OCI-LY7 (cell line): ENCODE measurements around the gene IGF1R. TPM values are rescaled to one million over a fixed set of nuclear protein-coding genes. Genes with fewer than 3 reads are reported as not detected.

Source experiments
- BruUV-seq: library from RNA; stranded (reverse); fragments of 400-500 nt; replicated peaks from 2 replicates; lab custom pipeline; 2021; lab: Mats Ljungman, UMichigan
- CTCF ChIA-PET: fragments of 300-600 bp; sonication (Branson Sonifier 250); formaldehyde crosslinking; loops from one replicate; lab custom pipeline; 2022; ENCODE audit warnings: antibody characterized with exemption; ENCODE audit not compliant: unreplicated experiment; lab: Charles Lee
- POLR2A ChIA-PET: fragments of 300-600 bp; sonication (Branson Sonifier 250); formaldehyde crosslinking; loops from one replicate; lab custom pipeline; 2022; ENCODE audit warnings: antibody characterized with exemption; lab: Charles Lee
- DNase-seq: peaks from one replicate; pipeline ENCODE4 v3.0.0-alpha.2; 2015; ENCODE audit warnings: low spot score
- H2AFZ ChIP-seq: fragments of 200-600 bp; sonication (generic), shearing (Covaris generic); 2 replicates; pipeline ENCODE4 v1.6.1; 2014; ENCODE audit warnings: mild to moderate bottlenecking, antibody characterized with exemption, low read length, moderate library complexity
- H3K27ac ChIP-seq: fragments of 200-600 bp; sonication (generic); 2 replicates; pipeline ENCODE4 v1.5.1; 2014; ENCODE audit warnings: mixed run types, low read depth, mild to moderate bottlenecking, moderate library complexity, low read length, inconsistent platforms; ENCODE audit not compliant: poor library complexity, severe bottlenecking
- H3K36me3 ChIP-seq: fragments of 200-600 bp; sonication (generic); 2 replicates; pipeline ENCODE4 v1.6.1; 2014; ENCODE audit warnings: mild to moderate bottlenecking, antibody characterized with exemption, low read length, moderate library complexity, mixed read lengths; ENCODE audit not compliant: insufficient read depth
- H3K4me1 ChIP-seq: fragments of 200-600 bp; sonication (generic); 2 replicates; pipeline ENCODE4 v1.5.1; 2014; ENCODE audit warnings: mild to moderate bottlenecking, low read length; ENCODE audit not compliant: insufficient read depth, poor library complexity, severe bottlenecking
- H3K4me2 ChIP-seq: fragments of 200-600 bp; sonication (generic); 2 replicates; pipeline ENCODE4 v1.6.1; 2014; ENCODE audit warnings: mild to moderate bottlenecking, low read length
- H3K4me3 ChIP-seq: fragments of 200-600 bp; sonication (generic); 2 replicates; pipeline ENCODE4 v1.5.1; 2014; ENCODE audit warnings: mild to moderate bottlenecking, low read depth, low read length; ENCODE audit not compliant: poor library complexity, severe bottlenecking
- H3K79me2 ChIP-seq: fragments of 200-600 bp; sonication (generic); 2 replicates; pipeline ENCODE4 v1.6.1; 2016; ENCODE audit warnings: low read depth, mild to moderate bottlenecking, low read length, moderate library complexity, mixed read lengths; ENCODE audit not compliant: insufficient read depth
- H3K9me2 ChIP-seq: fragments of 200-600 bp; sonication (generic); 2 replicates; pipeline ENCODE4 v1.6.1; 2016; ENCODE audit warnings: mild to moderate bottlenecking, low read length, mixed read lengths; ENCODE audit not compliant: insufficient read depth
- H3K9me3 ChIP-seq: fragments of 200-600 bp; sonication (generic); 2 replicates; pipeline ENCODE4 v1.6.1; 2014; ENCODE audit warnings: mild to moderate bottlenecking, mixed run types, low read length, mixed read lengths
- H4K20me1 ChIP-seq: fragments of 200-600 bp; sonication (generic); 2 replicates; pipeline ENCODE4 v1.6.1; 2014; ENCODE audit warnings: mild to moderate bottlenecking, antibody characterized with exemption, low read length, moderate library complexity, mixed read lengths; ENCODE audit not compliant: insufficient read depth
- EZH2phosphoT487 ChIP-seq: fragments of 200-600 bp; sonication (generic); IDR thresholded peaks from 2 replicates; pipeline ENCODE4 v1.6.1; 2018; ENCODE audit warnings: low read depth, borderline replicate concordance, mild to moderate bottlenecking, mixed run types, antibody characterized with exemption, low read length, moderate library complexity, mixed read lengths
- intact Hi-C: fragments of 100-400 bp; cut with micrococcal nuclease; formaldehyde crosslinking; loops from one replicate; pipeline ENCODE4 v1.10.0; 2022; ENCODE audit not compliant: unreplicated experiment
- total RNA-seq, 2 experiments: library from RNA; depleted of rRNA in 1 of 2; stranded (reverse); fragments of >200 nt in 1 of 2; shearing (Covaris generic) in 1 of 2; gene quantifications; 2 replicates each; pipeline ENCODE4 v1.2.3, GENCODE V29; 2014 to 2022
- TF ChIP-seq, protein P1 (sequence below): fragments of 200-600 bp; sonication (generic); conservative IDR thresholded peaks from 2 replicates; pipeline ENCODE4 v1.5.1; 2014; ENCODE audit warnings: mild to moderate bottlenecking, antibody characterized with exemption, low read length, moderate library complexity, mixed read lengths

IGF1R gene
- total RNA-seq, 2 experiments from 2014 or later: 26.5 to 29.1 TPM

DNA sequence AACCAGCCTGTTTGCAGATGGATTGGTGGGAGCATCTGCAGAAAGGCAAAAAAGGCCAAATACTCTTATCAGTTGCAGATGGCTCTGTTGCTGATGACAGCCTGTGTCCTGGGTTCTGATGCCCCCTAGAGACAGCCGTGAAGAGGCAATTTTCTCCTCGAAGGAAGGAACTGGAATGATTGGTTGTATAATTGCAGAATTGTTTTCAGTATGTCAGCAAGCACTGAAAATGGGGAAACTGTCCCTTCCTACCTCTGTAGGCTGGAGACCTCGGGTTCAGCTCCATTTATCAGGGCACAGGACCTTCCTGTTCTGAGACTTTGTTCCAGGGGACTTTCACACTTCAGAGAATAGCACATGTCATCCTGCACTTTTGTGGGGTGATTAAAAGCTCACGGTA, 256.2 kb downstream of the IGF1R start:
- no peaks in the 10 kb centered on the region for H3K79me2 ChIP-seq
- no peaks in the 10 kb centered on the region for H3K9me3 ChIP-seq
- no peaks in the 10 kb centered on the region for H3K36me3 ChIP-seq
- no peak overlapping the region for H3K4me2 ChIP-seq
- H4K20me1 ChIP-seq: no peaks in the 10 kb centered on the region
- H3K27ac ChIP-seq: no peak overlapping the region
- ChIA-PET CTCF (no interaction called here), POLR2A (interaction anchor here (0.6 to 1.3 kb wide), 2 partner anchors 38 to 290 kb away, joined by 3 to 6 read pairs; no protein-coding TSS in a partner anchor)
- H3K4me3 ChIP-seq: no peak overlapping the region
- DNase-seq: peak; percentile 39
- no peaks in the 10 kb centered on the region for H3K9me2 ChIP-seq
- H3K4me1 ChIP-seq: no peaks in the 10 kb centered on the region
- H2AFZ ChIP-seq: no peak overlapping the region
- no TSS peak for BruUV-seq
- TF ChIP-seq EZH2phosphoT487: no peak
- TF ChIP-seq, protein P1, sequence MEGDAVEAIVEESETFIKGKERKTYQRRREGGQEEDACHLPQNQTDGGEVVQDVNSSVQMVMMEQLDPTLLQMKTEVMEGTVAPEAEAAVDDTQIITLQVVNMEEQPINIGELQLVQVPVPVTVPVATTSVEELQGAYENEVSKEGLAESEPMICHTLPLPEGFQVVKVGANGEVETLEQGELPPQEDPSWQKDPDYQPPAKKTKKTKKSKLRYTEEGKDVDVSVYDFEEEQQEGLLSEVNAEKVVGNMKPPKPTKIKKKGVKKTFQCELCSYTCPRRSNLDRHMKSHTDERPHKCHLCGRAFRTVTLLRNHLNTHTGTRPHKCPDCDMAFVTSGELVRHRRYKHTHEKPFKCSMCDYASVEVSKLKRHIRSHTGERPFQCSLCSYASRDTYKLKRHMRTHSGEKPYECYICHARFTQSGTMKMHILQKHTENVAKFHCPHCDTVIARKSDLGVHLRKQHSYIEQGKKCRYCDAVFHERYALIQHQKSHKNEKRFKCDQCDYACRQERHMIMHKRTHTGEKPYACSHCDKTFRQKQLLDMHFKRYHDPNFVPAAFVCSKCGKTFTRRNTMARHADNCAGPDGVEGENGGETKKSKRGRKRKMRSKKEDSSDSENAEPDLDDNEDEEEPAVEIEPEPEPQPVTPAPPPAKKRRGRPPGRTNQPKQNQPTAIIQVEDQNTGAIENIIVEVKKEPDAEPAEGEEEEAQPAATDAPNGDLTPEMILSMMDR: peak; percentile 79
- intact Hi-C loops: no loop called here

DNA sequence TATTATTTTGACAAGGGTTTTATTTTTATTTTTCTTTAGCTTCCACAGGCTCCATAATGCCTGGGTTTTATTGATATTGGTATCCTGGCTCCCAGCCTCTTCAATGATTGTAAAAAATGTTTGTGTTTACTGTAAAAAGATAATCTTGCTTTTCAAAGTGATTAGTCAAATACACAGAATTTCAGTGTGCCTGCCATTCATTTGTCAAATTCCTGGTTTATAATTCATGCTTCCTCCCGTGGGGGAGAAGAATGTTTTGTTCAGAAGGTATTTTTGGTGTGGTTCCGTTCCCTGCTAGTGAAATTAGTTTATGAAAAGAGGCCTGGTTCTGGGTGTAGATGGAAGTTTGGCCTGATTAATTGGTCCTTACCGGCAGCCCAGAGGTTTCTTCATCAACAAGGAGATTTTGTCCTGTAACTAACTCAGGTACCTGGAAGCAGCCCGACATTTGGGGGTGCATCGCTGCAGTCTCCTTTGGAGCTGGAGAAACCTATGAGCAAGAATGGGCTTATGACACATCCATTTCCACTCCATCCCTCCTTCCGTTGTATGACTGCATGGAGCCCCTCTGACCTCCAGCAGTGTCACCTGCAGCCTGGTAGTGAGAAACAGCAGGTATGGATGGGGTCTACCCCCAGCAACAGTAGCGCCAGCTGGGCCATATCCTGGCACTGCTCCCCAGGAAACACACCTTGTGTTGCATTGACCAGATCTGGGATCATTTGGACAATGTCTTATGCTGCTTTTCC, 257.8 kb downstream of the IGF1R start:
- Histone ChIP-seq H3K79me2 (no peaks in the 10 kb centered on the region), H2AFZ (no peak overlapping the region), H3K4me1 (no peaks in the 10 kb centered on the region), H3K27ac (no peak overlapping the region), H3K4me2 (no peak overlapping the region), H3K4me3 (no peak overlapping the region), H3K9me2 (no peaks in the 10 kb centered on the region), H3K36me3 (no peaks in the 10 kb centered on the region), H4K20me1 (no peaks in the 10 kb centered on the region), H3K9me3 (no peaks in the 10 kb centered on the region)
- BruUV-seq: no TSS peak
- DNase-seq: no peak
- intact Hi-C loops: no loop called here
- ChIA-PET CTCF (no interaction called here), POLR2A (interaction anchor here (0.6 to 1.3 kb wide), 2 partner anchors 40 to 151 kb away, joined by 3 to 4 read pairs; no protein-coding TSS in a partner anchor)
- no peak for TF ChIP-seq EZH2phosphoT487
- TF ChIP-seq, protein P1: no peak

DNA sequence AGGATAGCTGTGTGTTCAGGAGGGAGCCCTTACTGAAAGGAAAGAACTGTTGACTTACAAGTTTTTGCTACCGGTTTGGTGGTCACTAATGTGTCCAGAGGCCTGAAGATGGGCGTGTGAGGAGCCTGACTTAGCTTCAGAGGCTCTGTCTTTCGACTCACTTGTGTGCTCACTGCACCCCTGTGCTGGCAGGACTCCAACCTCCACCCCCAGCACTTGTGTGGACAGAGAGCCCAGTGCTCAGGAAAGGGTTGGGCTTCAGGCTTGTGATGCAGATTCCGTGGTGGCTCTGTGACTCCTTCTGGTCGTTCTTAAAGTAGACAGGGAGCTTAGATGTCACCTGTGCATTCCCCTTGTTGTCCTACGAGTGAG, 258.4 kb downstream of the IGF1R start:
- H3K9me2 ChIP-seq: no peaks in the 10 kb centered on the region
- no peak overlapping the region for H3K4me2 ChIP-seq
- intact Hi-C loops: no loop called here

More for the DNA sequence above, 258.4 kb downstream of the IGF1R start:
- H3K4me1 ChIP-seq: no peaks in the 10 kb centered on the region
- no peak overlapping the region for H3K27ac ChIP-seq
- ChIA-PET POLR2A (no interaction called here), CTCF (no interaction called here)
- H3K36me3 ChIP-seq: 0 out of 2 replicates have a peak, but pooled peaks cover under 1% of the 10 kb centered on the region
- TF ChIP-seq, protein P1: no peak
- TF ChIP-seq EZH2phosphoT487: no peak
- no peak overlapping the region for H2AFZ ChIP-seq
- H3K79me2 ChIP-seq: no peaks in the 10 kb centered on the region
- no peak overlapping the region for H3K4me3 ChIP-seq
- H4K20me1 ChIP-seq: no peaks in the 10 kb centered on the region
- BruUV-seq: no TSS peak
- H3K9me3 ChIP-seq: no peaks in the 10 kb centered on the region
- DNase-seq: no peak
